H1 (cell line): ENCODE results near the gene RPP25. TPM values are rescaled to one million over a fixed set of nuclear protein-coding genes. Genes with fewer than 3 reads are reported as not detected.

Experiments used
- CTCF ChIA-PET: fragments of 300-600 bp; sonication (Branson Sonifier 250); formaldehyde crosslinking; loops from one replicate; lab custom pipeline; 2021; ENCODE audit not compliant: partially characterized antibody; lab: Charles Lee
- POLR2A ChIA-PET: fragments of 300-600 bp; sonication (Branson Sonifier 250); formaldehyde crosslinking; loops from one replicate; lab custom pipeline; 2021; ENCODE audit warnings: inconsistent platforms; ENCODE audit not compliant: partially characterized antibody; lab: Charles Lee
- DNase-seq, 2 experiments: peaks; one replicate each; pipeline versions ENCODE4 v3.0.0 to v3.0.0-alpha.2; 2010 to 2022; ENCODE audit warnings: low spot score in 2 of 2, low read depth in 1 of 2, mixed read lengths in 1 of 2
- FAIRE-seq: peaks from 2 replicates; lab custom pipeline; 2011; peaks lifted over from hg19 to GRCh38; lab: Jason Lieb, UNC
- H2AFZ ChIP-seq: 2 replicates; pipeline ENCODE4 v1.8.1; 2012; ENCODE audit warnings: low read length, inconsistent platforms
- H2AK5ac ChIP-seq: 2 replicates; pipeline ENCODE4 v1.6.1; 2013; ENCODE audit warnings: low read depth, low read length
- H2BK120ac ChIP-seq: replicated peaks from 2 replicates; pipeline ENCODE3; 2013; ENCODE audit warnings: low read depth, low read length, inconsistent platforms
- H2BK12ac ChIP-seq: 2 replicates; pipeline ENCODE4 v1.6.1; 2013; ENCODE audit warnings: low read depth, low read length
- H2BK15ac ChIP-seq: 2 replicates; pipeline ENCODE4 v1.6.1; 2013; ENCODE audit warnings: low read length
- H2BK20ac ChIP-seq: 2 replicates; pipeline ENCODE4 v1.6.1; 2013; ENCODE audit warnings: low read length
- H2BK5ac ChIP-seq: 2 replicates; pipeline ENCODE4 v1.6.1; 2013; ENCODE audit warnings: low read depth, low read length
- H3K14ac ChIP-seq: 2 replicates; pipeline ENCODE4 v1.6.1; 2013; ENCODE audit warnings: inconsistent platforms; ENCODE audit not compliant: insufficient read length
- H3K18ac ChIP-seq: 2 replicates; pipeline ENCODE4 v1.6.1; 2013; ENCODE audit warnings: low read length; ENCODE audit errors: extremely low read depth
- H3K23ac ChIP-seq: 2 replicates; pipeline ENCODE4 v1.6.1; 2013; ENCODE audit warnings: inconsistent platforms; ENCODE audit not compliant: insufficient read length
- H3K23me2 ChIP-seq: 2 replicates; pipeline ENCODE4 v1.6.1; 2013; ENCODE audit warnings: low read depth, low read length
- H3K27ac ChIP-seq: 2 replicates; pipeline ENCODE4 v1.6.1; 2011; ENCODE audit warnings: low read depth, low read length, inconsistent platforms
- H3K27me3 ChIP-seq, 4 experiments: replicated peaks in 1 of 4; 1 replicate in 1 of 4; 2 replicates in 3 of 4; pipeline versions ENCODE4 v1.6.1 to v1.8.1; 2011 to 2013; ENCODE audit warnings: low read length in 3 of 4, mild to moderate bottlenecking in 3 of 4, inconsistent platforms in 2 of 4, mixed read lengths in 2 of 4, moderate library complexity in 1 of 4; ENCODE audit not compliant: control insufficient read depth in 3 of 4, insufficient read depth in 3 of 4; ENCODE audit errors: extremely low read depth in 1 of 4
- H3K36me3 ChIP-seq, 4 experiments: 2 replicates each; pipeline versions ENCODE4 v1.6.1 to v1.8.1; 2011 to 2013; ENCODE audit warnings: mild to moderate bottlenecking in 4 of 4, low read length in 3 of 4, moderate library complexity in 2 of 4, control low read depth in 1 of 4, inconsistent platforms in 1 of 4; ENCODE audit not compliant: insufficient read depth in 4 of 4, control insufficient read depth in 2 of 4
- H3K4ac ChIP-seq: replicated peaks from 2 replicates; pipeline ENCODE3; 2013; ENCODE audit warnings: low read length, low read depth, mixed read lengths, inconsistent platforms; ENCODE audit not compliant: insufficient read length
- H3K4me1 ChIP-seq, 4 experiments: replicated peaks in 1 of 4; 1 replicate in 1 of 4; 2 replicates in 3 of 4; pipeline versions ENCODE4 v1.6.1 to v1.8.1; 2011 to 2013; ENCODE audit warnings: low read length in 3 of 4, inconsistent platforms in 2 of 4, mixed read lengths in 1 of 4; ENCODE audit not compliant: insufficient read depth in 4 of 4, control insufficient read depth in 3 of 4
- H3K4me2 ChIP-seq, 2 experiments: 2 replicates each; pipeline versions ENCODE4 v1.6.1 to v1.8.1; 2011 to 2013; ENCODE audit warnings: low read depth in 2 of 2, low read length in 2 of 2, control low read depth in 1 of 2, inconsistent platforms in 1 of 2, mild to moderate bottlenecking in 1 of 2; ENCODE audit not compliant: insufficient read depth in 1 of 2
- H3K4me3 ChIP-seq, 4 experiments: fragments of 200-600, 300-600 bp in 1 of 4; sonication (generic), shearing (Covaris generic), sonication (Bioruptor Twin) in 1 of 4; 2 replicates each; pipeline versions ENCODE4 v1.5.1 to v1.8.1; 2011 to 2016; ENCODE audit warnings: low read length in 4 of 4, low read depth in 3 of 4, control low read depth in 2 of 4, inconsistent platforms in 2 of 4, mild to moderate bottlenecking in 2 of 4, mixed read lengths in 1 of 4, moderate library complexity in 1 of 4; ENCODE audit not compliant: insufficient read depth in 2 of 4; ENCODE audit errors: extremely low read depth in 1 of 4
- H3K56ac ChIP-seq: replicated peaks from 2 replicates; pipeline ENCODE3; 2013; ENCODE audit warnings: low read depth, mild to moderate bottlenecking, mixed read lengths, low read length, inconsistent platforms; ENCODE audit not compliant: insufficient read length
- H3K79me1 ChIP-seq: 2 replicates; pipeline ENCODE4 v1.6.1; 2013; ENCODE audit warnings: low read depth, low read length, control low read depth
- H3K79me2 ChIP-seq, 2 experiments: 2 replicates each; pipeline versions ENCODE4 v1.6.1 to v1.8.1; 2012 to 2013; ENCODE audit warnings: low read length in 2 of 2, mild to moderate bottlenecking in 2 of 2, inconsistent platforms in 1 of 2; ENCODE audit not compliant: insufficient read depth in 2 of 2, control insufficient read depth in 1 of 2
- H3K9ac ChIP-seq, 4 experiments: replicated peaks in 1 of 4; 1 replicate in 1 of 4; 2 replicates in 3 of 4; pipeline versions ENCODE4 v1.6.1 to v1.8.1; 2011 to 2013; ENCODE audit warnings: low read depth in 3 of 4, low read length in 3 of 4, control low read depth in 2 of 4, mild to moderate bottlenecking in 2 of 4, moderate library complexity in 2 of 4, inconsistent platforms in 1 of 4; ENCODE audit errors: extremely low read depth in 1 of 4
- H3K9me3 ChIP-seq, 2 experiments: 2 replicates each; pipeline versions ENCODE4 v1.6.1 to v1.8.1; 2012 to 2013; ENCODE audit warnings: mild to moderate bottlenecking in 2 of 2, moderate library complexity in 2 of 2, control low read depth in 1 of 2, inconsistent platforms in 1 of 2, low read depth in 1 of 2, low read length in 1 of 2, mixed read lengths in 1 of 2; ENCODE audit not compliant: insufficient read depth in 2 of 2
- H4K20me1 ChIP-seq, 2 experiments: replicated peaks in 1 of 2; 2 replicates each; pipeline versions ENCODE3 to v1.8.1; 2011 to 2013; ENCODE audit warnings: inconsistent platforms in 2 of 2, low read length in 2 of 2, mild to moderate bottlenecking in 1 of 2; ENCODE audit not compliant: insufficient read depth in 2 of 2, control insufficient read depth in 1 of 2
- H4K5ac ChIP-seq: 2 replicates; pipeline ENCODE4 v1.6.1; 2013; ENCODE audit warnings: low read length, low read depth, mixed read lengths, inconsistent platforms; ENCODE audit not compliant: insufficient read length
- H4K8ac ChIP-seq: 2 replicates; pipeline ENCODE4 v1.8.0; 2013; ENCODE audit warnings: mild to moderate bottlenecking, moderate library complexity, low read length, inconsistent platforms; ENCODE audit not compliant: insufficient read depth; ENCODE audit errors: extremely low read depth
- H4K91ac ChIP-seq: replicated peaks from 2 replicates; pipeline ENCODE3; 2013; ENCODE audit warnings: low read length, mixed read lengths, inconsistent platforms; ENCODE audit not compliant: insufficient read length
- CEBPB ChIP-seq: IDR thresholded peaks from 2 replicates; pipeline ENCODE4 v1.6.1; 2012; ENCODE audit warnings: low read depth, low read length
- EZH2 ChIP-seq: fragments of 200-600 bp; sonication (generic); IDR thresholded peaks from 2 replicates; pipeline ENCODE4 v1.7.1; 2012; ENCODE audit warnings: low read depth, mild to moderate bottlenecking, moderate library complexity, low read length, inconsistent platforms; ENCODE audit not compliant: severe bottlenecking
- WGBS, 2 experiments: shearing (Covaris generic) in 1 of 2; methylation state at CpG; one replicate each; pipeline versions ENCODE4 v1.1.6 to v1.1.7; 2013 to 2015; ENCODE audit warnings: low lambda C conversion rate in 2 of 2, mixed read lengths in 2 of 2, inconsistent platforms in 1 of 2, low coverage in 1 of 2, missing lambda C conversion rate in 1 of 2; ENCODE audit not compliant: insufficient replicate concordance in 2 of 2, insufficient coverage in 1 of 2, insufficient read length in 1 of 2; ENCODE audit errors: extremely low coverage in 1 of 2, missing lambda C conversion rate in 1 of 2; 5-methylcytosine and 5-hydroxymethylcytosine counted together
- polyA plus RNA-seq, 7 experiments: library from polyadenylated mRNA; depleted of rRNA in 3 of 7; stranded (reverse) in 5 of 7; unstranded in 2 of 7; fragments of >200 nt in 5 of 7; fragments of 200-250 nt in 2 of 7; gene quantifications; 1 replicate in 5 of 7; 2 replicates in 1 of 7; 4 replicates in 1 of 7; pipeline versions ENCODE4 v1.2.1 to v1.2.3, GENCODE V29; 2011 to 2013; ENCODE audit warnings: missing spikeins in 2 of 7, mixed read lengths in 2 of 7
- total RNA-seq: library from RNA; stranded (reverse); fragmentation: NEBNext Ultra II Directional; extraction: Animal tissue kit (Norgen Biotek cat#: 25700); gene quantifications from 2 replicates; pipeline ENCODE4 v1.2.1, GENCODE V29; 2021
- TF ChIP-seq, protein P1 (sequence below): IDR thresholded peaks from 2 replicates; pipeline ENCODE4 v1.6.1; 2011; ENCODE audit warnings: low read length, improper control_type of control experiment

The RPP25 gene
- total and polyA plus RNA-seq, 2 of the 8 experiments (the other 6 are each of a cell fraction or from before 2014, with no cell fraction given): 17.4 to 19.8 TPM

DNA sequence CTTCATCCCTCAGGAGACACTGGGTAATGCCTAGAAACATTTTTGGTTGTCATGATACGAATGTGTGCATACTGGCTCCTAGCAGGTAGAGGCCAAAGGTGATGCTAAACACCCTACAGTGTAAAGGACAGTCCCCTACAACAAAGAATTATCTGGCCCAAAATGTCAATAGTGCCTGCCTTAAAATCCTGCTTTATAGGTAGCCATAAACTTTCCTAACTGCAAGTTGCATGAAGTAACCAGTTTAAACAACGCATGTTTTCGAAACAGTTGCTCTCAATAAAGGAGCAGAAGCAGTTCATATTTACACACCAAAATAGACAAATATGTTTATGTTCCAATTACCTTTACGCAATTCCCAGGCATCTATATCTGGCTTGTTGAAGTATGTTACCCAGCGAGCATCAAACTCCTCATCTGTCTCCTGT is 27.8 kb downstream of the RPP25 start:
- DNase-seq (no peak), FAIRE-seq (no peak)
- Histone ChIP-seq H4K20me1 (peaks cover 3 to 4% of the 10 kb centered on the region in 2 experiments), H4K8ac (no peak overlapping the region), H3K18ac (no peak overlapping the region), H3K56ac (no peak overlapping the region), H2BK12ac (no peak overlapping the region), H2BK20ac (no peak overlapping the region), H3K79me2 (peaks cover 3 to 43% of the 10 kb centered on the region in 2 experiments), H4K91ac (no peak overlapping the region), H3K9ac (no peak overlapping the region), H2BK15ac (no peak overlapping the region), H3K9me3 (no peaks in the 10 kb centered on the region), H2AFZ (no peak overlapping the region), H4K5ac (no peak overlapping the region), H3K14ac (no peak overlapping the region), H3K4me3 (no peak overlapping the region), H2BK5ac (no peak overlapping the region), H2BK120ac (no peak overlapping the region), H3K4ac (no peak overlapping the region), H3K27ac (no peak overlapping the region), H3K36me3 (peaks cover 4 to 48% (median 25%) of the 10 kb centered on the region in 4 experiments; a peak in 6 of 8 replicates), H3K79me1 (no peaks in the 10 kb centered on the region), H3K27me3 (no peaks in the 10 kb centered on the region), H3K23ac (no peak overlapping the region), H3K23me2 (no peaks in the 10 kb centered on the region), H3K4me2 (no peak overlapping the region), H3K4me1 (no peaks in the 10 kb centered on the region), H2AK5ac (no peak overlapping the region)
- WGBS, 2 experiments: 92% methylated on average over 5 of the region's 5 CpGs; no CpG with 5 or more reads in 1 of the 2 experiments
- ChIA-PET POLR2A (interaction anchor here (0.6 to 1.4 kb wide), 2 partner anchors 22 to 25 kb away, joined by 4 to 5 read pairs; partner anchors contain the start of gene FAM219B), CTCF (interaction anchor here (1.6 kb wide), 1 partner anchor 27 kb away, joined by 8 read pairs; no protein-coding TSS in a partner anchor)
- TF ChIP-seq, protein P1, sequence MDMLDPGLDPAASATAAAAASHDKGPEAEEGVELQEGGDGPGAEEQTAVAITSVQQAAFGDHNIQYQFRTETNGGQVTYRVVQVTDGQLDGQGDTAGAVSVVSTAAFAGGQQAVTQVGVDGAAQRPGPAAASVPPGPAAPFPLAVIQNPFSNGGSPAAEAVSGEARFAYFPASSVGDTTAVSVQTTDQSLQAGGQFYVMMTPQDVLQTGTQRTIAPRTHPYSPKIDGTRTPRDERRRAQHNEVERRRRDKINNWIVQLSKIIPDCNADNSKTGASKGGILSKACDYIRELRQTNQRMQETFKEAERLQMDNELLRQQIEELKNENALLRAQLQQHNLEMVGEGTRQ: no peak
- TF ChIP-seq CEBPB: no peak
- TF ChIP-seq EZH2: no peak
